Measurements from ENCODE around the gene TBL1X.

GRCh38 chrX:9581771-9582385 is 117.0 kb downstream of the TBL1X start:
- TF ChIP-seq CTCF (IDR thresholded peaks at IDR 0.05) (no peak), POLR2A (IDR thresholded peaks at IDR 0.05) (no peak)
